Panc1 (cell line): Measurements from ENCODE around the gene OSBP2. TPM values are rescaled to one million over a fixed set of nuclear protein-coding genes. Genes with fewer than 3 reads are reported as not detected.

ENCODE experiments used
- ATAC-seq: fragments of 200-7000 bp; cut with Tn5 transposase; 2 replicates; pipeline ENCODE4 v1.9.1; 2020; ENCODE audit warnings: mild to moderate bottlenecking, moderate library complexity
- BruUV-seq: library from RNA; stranded (reverse); fragments of 400-500 nt; replicated peaks from 2 replicates; lab custom pipeline; 2021; lab: Mats Ljungman, UMichigan
- CTCF ChIA-PET: fragments of 300-600 bp; sonication (Branson Sonifier 250); formaldehyde crosslinking; loops from one replicate; lab custom pipeline; 2022; ENCODE audit warnings: antibody characterized with exemption; lab: Charles Lee
- POLR2A ChIA-PET: fragments of 300-600 bp; sonication (Branson Sonifier 250); formaldehyde crosslinking; loops from one replicate; lab custom pipeline; 2022; ENCODE audit warnings: antibody characterized with exemption; lab: Charles Lee
- DNase-seq: peaks from one replicate; pipeline ENCODE4 v3.0.0-alpha.2; 2010; ENCODE audit warnings: low read depth, low spot score
- H3K27ac ChIP-seq: 2 replicates; pipeline ENCODE4 v1.5.1; 2011; ENCODE audit warnings: mild to moderate bottlenecking, low read length, inconsistent platforms
- H3K27me3 ChIP-seq: fragments of 200-500 bp; sonication (Bioruptor generic); 2 replicates; pipeline ENCODE4 v1.6.0; 2014; ENCODE audit warnings: low read length, inconsistent platforms; ENCODE audit not compliant: control insufficient read depth, insufficient read depth
- H3K36me3 ChIP-seq: fragments of 200-500 bp; sonication (Bioruptor generic); 2 replicates; pipeline ENCODE4 v1.5.1; 2014; ENCODE audit warnings: inconsistent platforms, mild to moderate bottlenecking, low read length, moderate library complexity; ENCODE audit not compliant: control insufficient read depth, insufficient read depth
- H3K4me1 ChIP-seq: 2 replicates; pipeline ENCODE4 v1.5.1; 2011; ENCODE audit warnings: inconsistent platforms, mild to moderate bottlenecking, low read length, moderate library complexity; ENCODE audit not compliant: control insufficient read depth, insufficient read depth
- H3K4me3 ChIP-seq, 2 experiments: 2 replicates each; pipeline ENCODE4 v1.5.1; 2011 to 2012; ENCODE audit warnings: low read depth in 2 of 2, low read length in 2 of 2, mild to moderate bottlenecking in 2 of 2, inconsistent platforms in 1 of 2, moderate library complexity in 1 of 2
- H3K9me3 ChIP-seq: fragments of 200-500 bp; sonication (Bioruptor generic); 2 replicates; pipeline ENCODE4 v1.5.1; 2014; ENCODE audit warnings: low read depth, mild to moderate bottlenecking, inconsistent platforms, low read length, moderate library complexity; ENCODE audit not compliant: control insufficient read depth, insufficient read depth
- CTCF ChIP-seq: fragments of 450-650 bp; IDR thresholded peaks from 2 replicates; pipeline ENCODE4 v1.5.1; 2017; ENCODE audit warnings: mild to moderate bottlenecking
- POLR2AphosphoS5 ChIP-seq: IDR thresholded peaks from 2 replicates; pipeline ENCODE4 v1.6.1; 2012; ENCODE audit warnings: mild to moderate bottlenecking, low read depth, low read length, moderate library complexity
- SIN3A ChIP-seq: IDR thresholded peaks from 2 replicates; pipeline ENCODE4 v1.6.1; 2012; ENCODE audit warnings: low read depth, mild to moderate bottlenecking, low read length, moderate library complexity, borderline replicate concordance; ENCODE audit not compliant: insufficient read depth
- TCF7L2 ChIP-seq: IDR thresholded peaks from 2 replicates; pipeline ENCODE4 v1.6.1; 2011; ENCODE audit warnings: mild to moderate bottlenecking, low read depth, low read length, inconsistent platforms
- in situ Hi-C: cut with HindIII; loops from 2 replicates; pipeline ENCODE4 v1.10.0; 2016; ENCODE audit warnings: low sequenced_read_pairs, low pct_unique_long_range_greater_than_20kb
- intact Hi-C: fragments of 100-400 bp; cut with micrococcal nuclease; formaldehyde crosslinking; loops from one replicate; pipeline ENCODE4 v1.10.0; 2022; ENCODE audit not compliant: unreplicated experiment
- total RNA-seq: library from RNA; stranded (reverse); gene quantifications from one replicate; pipeline ENCODE4 v1.2.1, GENCODE V29; 2021; ENCODE audit not compliant: unreplicated experiment
- TF ChIP-seq, protein P1 (sequence below), 2 experiments: IDR thresholded peaks; 2 replicates each; pipeline ENCODE4 v1.6.1; 2011 to 2012; ENCODE audit warnings: low read depth in 2 of 2, control low read depth in 1 of 2, low read length in 1 of 2, mild to moderate bottlenecking in 1 of 2, moderate library complexity in 1 of 2; ENCODE audit not compliant: insufficient read depth in 1 of 2

Gene OSBP2
- total RNA-seq, 1 experiment from 2014 or later: 4.7 TPM

- no peak for DNase-seq
- no peak for ATAC-seq
- no peaks in the 10 kb centered on the region for H3K9me3 ChIP-seq
- ChIA-PET POLR2A (no interaction called here), CTCF (no interaction called here)
- no peak overlapping the region for H3K4me3 ChIP-seq
- BruUV-seq: no TSS peak
- intact Hi-C loops: no loop called here
- in situ Hi-C loops: no loop called here
- TF ChIP-seq CTCF: no peak
- TF ChIP-seq, protein P1, sequence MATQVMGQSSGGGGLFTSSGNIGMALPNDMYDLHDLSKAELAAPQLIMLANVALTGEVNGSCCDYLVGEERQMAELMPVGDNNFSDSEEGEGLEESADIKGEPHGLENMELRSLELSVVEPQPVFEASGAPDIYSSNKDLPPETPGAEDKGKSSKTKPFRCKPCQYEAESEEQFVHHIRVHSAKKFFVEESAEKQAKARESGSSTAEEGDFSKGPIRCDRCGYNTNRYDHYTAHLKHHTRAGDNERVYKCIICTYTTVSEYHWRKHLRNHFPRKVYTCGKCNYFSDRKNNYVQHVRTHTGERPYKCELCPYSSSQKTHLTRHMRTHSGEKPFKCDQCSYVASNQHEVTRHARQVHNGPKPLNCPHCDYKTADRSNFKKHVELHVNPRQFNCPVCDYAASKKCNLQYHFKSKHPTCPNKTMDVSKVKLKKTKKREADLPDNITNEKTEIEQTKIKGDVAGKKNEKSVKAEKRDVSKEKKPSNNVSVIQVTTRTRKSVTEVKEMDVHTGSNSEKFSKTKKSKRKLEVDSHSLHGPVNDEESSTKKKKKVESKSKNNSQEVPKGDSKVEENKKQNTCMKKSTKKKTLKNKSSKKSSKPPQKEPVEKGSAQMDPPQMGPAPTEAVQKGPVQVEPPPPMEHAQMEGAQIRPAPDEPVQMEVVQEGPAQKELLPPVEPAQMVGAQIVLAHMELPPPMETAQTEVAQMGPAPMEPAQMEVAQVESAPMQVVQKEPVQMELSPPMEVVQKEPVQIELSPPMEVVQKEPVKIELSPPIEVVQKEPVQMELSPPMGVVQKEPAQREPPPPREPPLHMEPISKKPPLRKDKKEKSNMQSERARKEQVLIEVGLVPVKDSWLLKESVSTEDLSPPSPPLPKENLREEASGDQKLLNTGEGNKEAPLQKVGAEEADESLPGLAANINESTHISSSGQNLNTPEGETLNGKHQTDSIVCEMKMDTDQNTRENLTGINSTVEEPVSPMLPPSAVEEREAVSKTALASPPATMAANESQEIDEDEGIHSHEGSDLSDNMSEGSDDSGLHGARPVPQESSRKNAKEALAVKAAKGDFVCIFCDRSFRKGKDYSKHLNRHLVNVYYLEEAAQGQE (IDR thresholded peaks at IDR 0.05; ENCODE audit: insufficient read depth in 1 of 2, low read depth in 2 of 2, low read length in 1 of 2): no peak
- no peak for TF ChIP-seq TCF7L2
- TF ChIP-seq SIN3A: no peak
- TF ChIP-seq POLR2AphosphoS5: no peak
- H3K4me1 ChIP-seq: peaks cover 5% of the 10 kb centered on the region; the same call in 1 of the 2 replicates
- peaks cover 2% of the 10 kb centered on the region; the same call in 1 of the 2 replicates for H3K27me3 ChIP-seq
- no peak overlapping the region for H3K27ac ChIP-seq
- no peaks in the 10 kb centered on the region for H3K36me3 ChIP-seq
These were observed 107.0 kb downstream of the OSBP2 start for GRCh38 chr22:30801695-30802094.

- peaks cover 5% of the 10 kb centered on the region; the same call in 1 of the 2 replicates for H3K4me1 ChIP-seq
- TF ChIP-seq, protein P1 (IDR thresholded peaks at IDR 0.05; ENCODE audit: insufficient read depth in 1 of 2, low read depth in 2 of 2, low read length in 1 of 2): peak; percentile 95 to 100
- TF ChIP-seq CTCF (no peak), SIN3A (0 out of 2 replicates have a peak, but pooled peaks have one; percentile 64), TCF7L2 (no peak)
- in situ Hi-C loops: no loop called here
- H3K27me3 ChIP-seq: peaks cover 2% of the 10 kb centered on the region; the same call in 1 of the 2 replicates
- H3K27ac ChIP-seq: no peak overlapping the region
- H3K9me3 ChIP-seq: no peaks in the 10 kb centered on the region
- H3K36me3 ChIP-seq: no peaks in the 10 kb centered on the region
- POLR2A ChIA-PET: no interaction called here
- CTCF ChIA-PET: interaction anchor here (1.4 kb wide), 1 partner anchor 169 kb away, joined by 4 read pairs; no protein-coding TSS in a partner anchor
- ATAC-seq: peak; percentile 99
- no peak for DNase-seq
- BruUV-seq: no TSS peak
- intact Hi-C loops: no loop called here
- H3K4me3 ChIP-seq: peak overlapping the region; percentile 32 to 34
These were observed 107.8 kb downstream of the OSBP2 start for GRCh38 chr22:30802202-30803166.
